HG02852 (cell line): Measurements from ENCODE around the gene MRTFB.

Source experiments
- ATAC-seq: cut with Tn5 transposase; IDR thresholded peaks from one replicate; pipeline ENCODE4 v1.9.1; 2021; ENCODE audit warnings: mild to moderate bottlenecking, moderate library complexity; ENCODE audit not compliant: unreplicated experiment

Gene MRTFB

GRCh38 chr16:14225457-14225856 lies 154.3 kb downstream of the MRTFB start:
- ATAC-seq = no peak

GRCh38 chr16:14232106-14232864 lies 161.2 kb downstream of the MRTFB start:
- no peak for ATAC-seq

GRCh38 chr16:14236401-14236800 lies 165.3 kb downstream of the MRTFB start:
- no peak for ATAC-seq

- ATAC-seq = no peak
Observed at GRCh38 chr16:14238756-14239155, 167.6 kb downstream of the MRTFB start.

GRCh38 chr16:14239791-14240190 lies 168.7 kb downstream of the MRTFB start:
- no peak for ATAC-seq

- no peak for ATAC-seq
Observed at GRCh38 chr16:14240219-14240843, 169.2 kb downstream of the MRTFB start.

- no peak for ATAC-seq
Observed at GRCh38 chr16:14240964-14241363, 169.8 kb downstream of the MRTFB start.

- no peak for ATAC-seq
Observed at GRCh38 chr16:14241631-14242030, 170.5 kb downstream of the MRTFB start.

GRCh38 chr16:14242769-14243168 lies 171.7 kb downstream of the MRTFB start:
- no peak for ATAC-seq

- ATAC-seq = no peak
Observed at GRCh38 chr16:14244196-14245010, 173.3 kb downstream of the MRTFB start.

GRCh38 chr16:14248791-14249190 lies 177.7 kb downstream of the MRTFB start:
- ATAC-seq = no peak

- no peak for ATAC-seq
Observed at GRCh38 chr16:14249291-14250032, 178.3 kb downstream of the MRTFB start.

GRCh38 chr16:14251419-14251818 lies 180.3 kb downstream of the MRTFB start:
- ATAC-seq = no peak

- ATAC-seq = no peak
Observed at GRCh38 chr16:14252860-14253259, 181.7 kb downstream of the MRTFB start.

GRCh38 chr16:14263011-14263410 lies 191.9 kb downstream of the MRTFB start:
- ATAC-seq = no peak

GRCh38 chr16:14263769-14264168 lies 192.7 kb downstream of the MRTFB start:
- ATAC-seq = no peak

- no peak for ATAC-seq
Observed at GRCh38 chr16:14264327-14264943, 193.3 kb downstream of the MRTFB start.

GRCh38 chr16:14268073-14268472 lies 197.0 kb downstream of the MRTFB start:
- no peak for ATAC-seq

- no peak for ATAC-seq
Observed at GRCh38 chr16:14275934-14276333, 204.8 kb downstream of the MRTFB start.

- ATAC-seq = no peak
Observed at GRCh38 chr16:14278749-14279148, 207.6 kb downstream of the MRTFB start.

- no peak for ATAC-seq
Observed at GRCh38 chr16:14280541-14280940, 209.4 kb downstream of the MRTFB start.
